Measurements from ENCODE around the gene PARD3B. TPM values are rescaled to one million over a fixed set of nuclear protein-coding genes. Genes with fewer than 3 reads are reported as not detected.

Gene PARD3B
- total and polyA plus RNA-seq, 2 of the 8 experiments (the other 6 are each of a cell fraction or from before 2014, with no cell fraction given): 1.2 to 5.7 TPM

GRCh38 chr2:205177546-205177945, 632.3 kb downstream of the PARD3B start (continued):
- TF ChIP-seq CBX8 (IDR thresholded peaks at IDR 0.05; ENCODE audit: borderline replicate concordance, low read depth, low read length): no peak
- TF ChIP-seq CHD2 (IDR thresholded peaks at IDR 0.05; ENCODE audit: low read length): no peak
- no peak for TF ChIP-seq SRF (IDR thresholded peaks at IDR 0.05; ENCODE audit: low read depth, low read length)
- no peak for TF ChIP-seq BCL11A (IDR thresholded peaks at IDR 0.05; ENCODE audit: low read depth in 2 of 2, low read length in 2 of 2)

Data from H1 (cell line).